Right lung (tissue), 5 donors: ENCODE data around the gene ITGB7. TPM values are rescaled to one million over a fixed set of nuclear protein-coding genes. Genes with fewer than 3 reads are reported as not detected.

ENCODE experiments used
- DNase-seq, 2 donors: peaks; one replicate each; pipeline ENCODE4 v3.0.0-alpha.2; 2013
- polyA plus RNA-seq, 5 donors: library from polyadenylated mRNA; unstranded; fragments of 120-200 nt; gene quantifications; one replicate each; pipeline versions ENCODE4 v1.2.1 to v1.2.3, GENCODE V29; 2013; ENCODE audit warnings: inconsistent platforms in 1 of 5, low replicate concordance in 1 of 5; ENCODE audit not compliant: insufficient read length in 5 of 5, insufficient read depth in 1 of 5

The ITGB7 gene
- polyA plus RNA-seq, 5 donors = 0.90 to 2.1 (median 1.2) TPM

GRCh38 chr12:53198486-53199110 lies 8.5 kb downstream of the ITGB7 start:
- DNase-seq = no peak

- no peak for DNase-seq
These were observed 9.9 kb downstream of the ITGB7 start for GRCh38 chr12:53197011-53197640.

- DNase-seq = no peak
These were observed 10.6 kb downstream of the ITGB7 start for GRCh38 chr12:53196486-53196885.

GRCh38 chr12:53195516-53196420 lies 11.3 kb downstream of the ITGB7 start:
- no peak for DNase-seq

- no peak for DNase-seq
These were observed 12.1 kb downstream of the ITGB7 start for GRCh38 chr12:53194973-53195372.

- no peak for DNase-seq
These were observed 12.9 kb downstream of the ITGB7 start for GRCh38 chr12:53193985-53194716.

GRCh38 chr12:53193040-53193439 lies 14.0 kb downstream of the ITGB7 start:
- DNase-seq = no peak

- no peak for DNase-seq
These were observed 14.5 kb downstream of the ITGB7 start for GRCh38 chr12:53192531-53193021.

GRCh38 chr12:53191885-53192530 lies 15.0 kb downstream of the ITGB7 start:
- DNase-seq = no peak

GRCh38 chr12:53191096-53191884 lies 15.8 kb downstream of the ITGB7 start:
- DNase-seq = no peak

- DNase-seq = peak in 1 of 2 donors; percentile 26
These were observed 16.8 kb downstream of the ITGB7 start for GRCh38 chr12:53190108-53190729.

- DNase-seq = no peak
These were observed 19.7 kb downstream of the ITGB7 start for GRCh38 chr12:53187145-53187899.

- no peak for DNase-seq
These were observed 20.3 kb downstream of the ITGB7 start for GRCh38 chr12:53186745-53187144.

- DNase-seq = no peak
These were observed 21.4 kb downstream of the ITGB7 start for GRCh38 chr12:53185582-53186153.

- no peak for DNase-seq
These were observed 22.2 kb downstream of the ITGB7 start for GRCh38 chr12:53184828-53185227.

GRCh38 chr12:53182903-53183302 lies 24.1 kb downstream of the ITGB7 start:
- no peak for DNase-seq

GRCh38 chr12:53181935-53182334 lies 25.1 kb downstream of the ITGB7 start:
- DNase-seq = no peak

- peak; percentile 85 to 87 for DNase-seq
These were observed 26.0 kb downstream of the ITGB7 start for GRCh38 chr12:53180931-53181645.
